Measurements from ENCODE around the gene SPRY4. TPM values are rescaled to one million over a fixed set of nuclear protein-coding genes. Genes with fewer than 3 reads are reported as not detected.
"Not testable (repeated sequence)": the region's sequence is repeated elsewhere in the genome, so short reads cannot be mapped to it uniquely, and the experiment has no call there.

Gene SPRY4
- total RNA-seq, 2 donors from 2014 or later: 7.5 to 11.5 TPM

DNA sequence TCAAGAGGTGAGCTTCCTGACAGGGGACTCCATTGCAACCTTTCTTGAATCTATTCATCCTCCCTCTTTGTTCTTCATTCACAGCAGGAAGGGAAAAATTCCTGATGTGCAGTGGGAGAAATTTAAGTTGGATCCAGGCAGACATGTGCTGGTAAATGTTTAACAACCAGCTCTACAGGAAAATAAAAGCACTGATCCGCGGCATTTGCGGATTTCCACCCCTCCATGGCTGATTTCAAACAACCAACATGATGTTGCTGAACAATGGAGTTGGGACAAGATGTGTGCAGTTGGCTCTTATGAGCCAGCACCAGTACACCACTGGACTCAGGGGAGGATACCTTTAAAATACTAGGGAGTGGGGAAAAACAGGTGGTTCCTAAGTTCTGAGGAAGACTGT, 47.0 kb downstream of the SPRY4 start:
- H3K4me1 ChIP-seq (replicated peaks): no peaks in the 10 kb centered on the region
- 68% methylated on average over 3 of the region's 3 CpGs for WGBS
- H3K4me3 ChIP-seq: no peak overlapping the region
- intact Hi-C loops (cut with DNase I): no loop called here
- no peak for DNase-seq (ENCODE audit: low spot score)
- H3K36me3 ChIP-seq: no peaks in the 10 kb centered on the region
- H3K27ac ChIP-seq: no peak overlapping the region
- no peaks in the 10 kb centered on the region for H3K27me3 ChIP-seq (replicated peaks; ENCODE audit: insufficient read depth)
- H3K9me3 ChIP-seq: no peaks in the 10 kb centered on the region
- TF ChIP-seq POLR2AphosphoS5 (IDR thresholded peaks at IDR 0.05) (no peak), POLR2A (IDR thresholded peaks at IDR 0.05) (no peak)
- TF ChIP-seq, protein P1, sequence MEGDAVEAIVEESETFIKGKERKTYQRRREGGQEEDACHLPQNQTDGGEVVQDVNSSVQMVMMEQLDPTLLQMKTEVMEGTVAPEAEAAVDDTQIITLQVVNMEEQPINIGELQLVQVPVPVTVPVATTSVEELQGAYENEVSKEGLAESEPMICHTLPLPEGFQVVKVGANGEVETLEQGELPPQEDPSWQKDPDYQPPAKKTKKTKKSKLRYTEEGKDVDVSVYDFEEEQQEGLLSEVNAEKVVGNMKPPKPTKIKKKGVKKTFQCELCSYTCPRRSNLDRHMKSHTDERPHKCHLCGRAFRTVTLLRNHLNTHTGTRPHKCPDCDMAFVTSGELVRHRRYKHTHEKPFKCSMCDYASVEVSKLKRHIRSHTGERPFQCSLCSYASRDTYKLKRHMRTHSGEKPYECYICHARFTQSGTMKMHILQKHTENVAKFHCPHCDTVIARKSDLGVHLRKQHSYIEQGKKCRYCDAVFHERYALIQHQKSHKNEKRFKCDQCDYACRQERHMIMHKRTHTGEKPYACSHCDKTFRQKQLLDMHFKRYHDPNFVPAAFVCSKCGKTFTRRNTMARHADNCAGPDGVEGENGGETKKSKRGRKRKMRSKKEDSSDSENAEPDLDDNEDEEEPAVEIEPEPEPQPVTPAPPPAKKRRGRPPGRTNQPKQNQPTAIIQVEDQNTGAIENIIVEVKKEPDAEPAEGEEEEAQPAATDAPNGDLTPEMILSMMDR (IDR thresholded peaks at IDR 0.05): no peak

DNA sequence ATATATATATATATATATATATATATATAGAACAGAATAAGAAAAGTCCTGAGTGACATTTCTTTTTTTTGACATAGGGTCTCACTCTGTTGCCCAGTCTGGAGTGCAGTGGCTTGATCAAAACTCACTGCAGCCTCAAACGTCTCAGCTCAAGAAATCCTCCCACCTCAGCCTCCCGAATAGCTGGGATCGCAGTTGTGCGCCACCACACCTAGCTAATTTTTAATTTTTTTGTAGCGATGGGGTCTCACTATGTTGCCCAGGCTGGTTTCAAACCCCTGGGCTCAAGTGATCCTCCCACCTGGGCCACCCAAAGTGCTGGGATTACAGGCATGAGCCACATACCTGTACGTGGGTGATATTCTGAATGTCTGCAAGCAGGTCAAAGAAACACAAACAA, 48.3 kb downstream of the SPRY4 start:
- DNase-seq (ENCODE audit: low spot score): no peak
- no peak overlapping the region for H3K4me3 ChIP-seq
- TF ChIP-seq, protein P1 (IDR thresholded peaks at IDR 0.05): no peak
- TF ChIP-seq POLR2A (IDR thresholded peaks at IDR 0.05) (no peak), POLR2AphosphoS5 (IDR thresholded peaks at IDR 0.05) (no peak)
- no peaks in the 10 kb centered on the region for H3K9me3 ChIP-seq
- intact Hi-C loops (cut with DNase I): no loop called here
- no peaks in the 10 kb centered on the region for H3K27me3 ChIP-seq (replicated peaks; ENCODE audit: insufficient read depth)
- H3K27ac ChIP-seq: no peak overlapping the region
- no peaks in the 10 kb centered on the region for H3K36me3 ChIP-seq
- H3K4me1 ChIP-seq (replicated peaks): no peaks in the 10 kb centered on the region
- WGBS: 74% methylated on average over 6 of the region's 6 CpGs

DNA sequence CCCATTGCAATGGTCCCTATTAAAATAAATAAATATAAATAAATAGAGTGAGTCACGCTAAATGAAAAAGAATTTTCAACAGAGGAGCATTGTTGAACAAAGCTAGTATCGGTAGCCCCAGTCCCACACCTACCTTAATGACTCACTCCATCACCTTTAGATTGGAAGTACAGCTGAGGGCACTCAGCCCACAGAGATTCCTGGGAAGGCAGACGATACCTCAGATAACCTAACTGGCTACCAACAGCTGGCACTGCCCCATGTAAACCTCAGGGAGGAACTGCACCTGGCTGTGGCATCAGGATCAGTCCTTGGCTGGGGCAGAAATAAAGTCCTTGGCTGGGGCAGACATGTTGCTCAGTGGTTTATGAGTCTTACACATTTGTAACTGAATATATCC, 49.3 kb downstream of the SPRY4 start:
- Histone ChIP-seq H3K27ac (no peak overlapping the region), H3K36me3 (no peaks in the 10 kb centered on the region), H3K4me1 (replicated peaks) (no peaks in the 10 kb centered on the region), H3K9me3 (no peaks in the 10 kb centered on the region), H3K4me3 (no peak overlapping the region), H3K27me3 (replicated peaks; ENCODE audit: insufficient read depth) (no peaks in the 10 kb centered on the region)
- DNase-seq (ENCODE audit: low spot score): no peak
- intact Hi-C loops (cut with DNase I): no loop called here
- 57% methylated on average over 3 of the region's 3 CpGs for WGBS
- TF ChIP-seq, protein P1 (IDR thresholded peaks at IDR 0.05): no peak
- TF ChIP-seq POLR2AphosphoS5 (IDR thresholded peaks at IDR 0.05): no peak
- no peak for TF ChIP-seq POLR2A (IDR thresholded peaks at IDR 0.05)

DNA sequence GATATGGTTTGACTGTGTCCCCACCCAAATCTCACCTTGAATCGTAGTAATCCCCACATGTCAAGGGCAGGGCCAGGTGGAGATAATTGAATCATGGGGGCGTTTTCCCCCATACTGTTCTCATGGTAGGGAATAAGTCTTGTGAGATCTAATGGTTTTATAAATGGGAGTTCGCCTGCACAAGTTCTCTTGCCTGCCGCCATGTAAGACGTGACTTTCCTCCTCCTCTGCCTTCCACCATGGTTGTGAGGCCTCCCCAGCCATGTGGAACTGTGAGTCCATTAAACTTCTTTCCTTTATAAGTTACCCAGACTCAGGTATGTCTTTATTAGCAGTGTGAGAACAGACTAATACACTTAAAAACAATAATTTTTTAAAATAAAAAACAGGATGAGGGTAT, 52.2 kb downstream of the SPRY4 start:
- H3K9me3 ChIP-seq; H3K4me1 ChIP-seq (replicated peaks); H3K36me3 ChIP-seq; H3K27me3 ChIP-seq (replicated peaks; ENCODE audit: insufficient read depth); H3K27ac ChIP-seq; intact Hi-C loops (cut with DNase I); DNase-seq (ENCODE audit: low spot score); H3K4me3 ChIP-seq: not testable (repeated sequence)
- 87% methylated on average over 5 of the region's 5 CpGs for WGBS

DNA sequence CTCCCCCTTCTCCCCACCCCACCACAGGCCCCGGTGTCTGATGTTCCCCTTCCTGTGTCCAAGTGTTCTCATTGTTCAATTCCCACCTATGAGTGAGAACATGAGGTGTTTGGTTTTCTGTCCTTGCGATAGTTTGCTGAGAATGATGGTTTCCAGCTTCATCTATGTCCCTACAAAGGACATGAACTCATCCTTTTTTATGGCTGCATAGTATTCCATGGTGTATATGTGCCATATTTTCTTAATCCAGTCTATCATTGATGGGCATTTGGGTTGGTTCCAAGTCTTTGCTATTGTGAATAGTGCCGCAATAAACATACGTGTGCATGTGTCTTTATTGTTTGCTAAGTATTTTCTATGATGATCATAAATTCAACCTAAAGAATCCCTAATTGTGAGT, 60.7 kb downstream of the SPRY4 start:
- H3K36me3 ChIP-seq; intact Hi-C loops (cut with DNase I); H3K4me3 ChIP-seq; H3K27me3 ChIP-seq (replicated peaks; ENCODE audit: insufficient read depth); DNase-seq (ENCODE audit: low spot score); H3K9me3 ChIP-seq; H3K27ac ChIP-seq; H3K4me1 ChIP-seq (replicated peaks): not testable (repeated sequence)
- 97% methylated on average over 4 of the region's 4 CpGs for WGBS

DNA sequence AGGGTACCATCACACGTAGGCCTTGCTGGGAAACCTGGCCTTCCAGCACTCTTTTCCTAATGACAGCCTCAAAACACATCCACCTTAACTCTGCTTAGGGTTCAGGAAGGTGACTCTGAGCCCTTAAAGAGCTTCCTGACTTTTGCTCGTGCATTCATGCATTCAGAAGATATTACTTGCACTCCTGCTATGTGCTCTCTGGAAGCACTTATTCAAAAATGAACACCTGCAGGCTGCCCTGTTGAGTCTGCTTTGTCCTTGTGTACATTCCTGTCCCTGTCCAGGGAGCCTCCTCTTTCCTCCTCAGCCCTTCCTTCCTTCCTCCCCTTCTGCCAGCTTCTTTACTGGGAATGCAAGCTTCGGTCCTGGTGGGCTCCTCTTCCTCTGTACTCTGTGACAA, 61.5 kb downstream of the SPRY4 start:
- Histone ChIP-seq H3K4me3 (no peak overlapping the region), H3K27ac (no peak overlapping the region), H3K9me3 (no peaks in the 10 kb centered on the region), H3K4me1 (replicated peaks) (no peaks in the 10 kb centered on the region), H3K36me3 (no peaks in the 10 kb centered on the region), H3K27me3 (replicated peaks; ENCODE audit: insufficient read depth) (no peaks in the 10 kb centered on the region)
- no peak for DNase-seq (ENCODE audit: low spot score)
- intact Hi-C loops (cut with DNase I): no loop called here
- WGBS: 77% methylated on average over 3 of the region's 3 CpGs
- TF ChIP-seq, protein P1 (IDR thresholded peaks at IDR 0.05): no peak
- TF ChIP-seq POLR2A (IDR thresholded peaks at IDR 0.05): no peak
- no peak for TF ChIP-seq POLR2AphosphoS5 (IDR thresholded peaks at IDR 0.05)
